B cell (primary cell): ENCODE results near the gene LSMEM2. TPM values are rescaled to one million over a fixed set of nuclear protein-coding genes. Genes with fewer than 3 reads are reported as not detected.

ENCODE experiments used
- ATAC-seq: fragments of 200-7000 bp; cut with Tn5 transposase; one replicate; pipeline ENCODE4 v1.10.0; 2021; ENCODE audit warnings: low read depth, mild to moderate bottlenecking, moderate number of reproducible peaks, moderate library complexity
- CTCF ChIA-PET: fragments of 350-600 bp; sonication (Branson Sonifier 250); formaldehyde crosslinking; loops from one replicate; lab custom pipeline; 2021; ENCODE audit warnings: antibody characterized with exemption, inconsistent platforms; lab: Charles Lee
- POLR2A ChIA-PET: fragments of 350-600 bp; sonication (Branson Sonifier 250); formaldehyde crosslinking; loops from one replicate; lab custom pipeline; 2021; ENCODE audit warnings: antibody characterized with exemption; lab: Charles Lee
- DNase-seq: peaks from one replicate; pipeline ENCODE4 v3.0.0; 2013
- H2AFZ ChIP-seq: 2 replicates; pipeline ENCODE4 v1.6.1; 2012; ENCODE audit warnings: mild to moderate bottlenecking, low read depth, low read length; ENCODE audit not compliant: insufficient read depth, poor library complexity, severe bottlenecking
- H3K27ac ChIP-seq, 2 donors: 1 replicate in 1 of 2; 2 replicates in 1 of 2; pipeline ENCODE4 v1.5.1; 2012 to 2013; ENCODE audit warnings: low read length in 2 of 2, mild to moderate bottlenecking in 2 of 2, moderate library complexity in 1 of 2
- H3K27me3 ChIP-seq, 4 experiments: fragments of 200-600 bp in 1 of 4; sonication (generic) in 1 of 4; replicated peaks in 1 of 4; 1 replicate in 2 of 4; 2 replicates in 2 of 4; pipeline versions ENCODE4 v1.6.1 to v1.7.0; 2013 to 2016; ENCODE audit warnings: low read length in 3 of 4, mild to moderate bottlenecking in 2 of 4, mixed read lengths in 1 of 4, moderate library complexity in 1 of 4; ENCODE audit not compliant: insufficient read depth in 4 of 4, control insufficient read depth in 3 of 4; ENCODE audit errors: control extremely low read depth in 1 of 4
- H3K36me3 ChIP-seq, 2 experiments: replicated peaks in 1 of 2; 1 replicate in 1 of 2; 2 replicates in 1 of 2; pipeline versions ENCODE4 v1.6.1 to v1.7.1; 2013; ENCODE audit warnings: low read length in 1 of 2; ENCODE audit not compliant: insufficient read depth in 2 of 2, control insufficient read depth in 1 of 2; ENCODE audit errors: control extremely low read depth in 1 of 2, extremely low read depth in 1 of 2
- H3K4me1 ChIP-seq, 2 donors: fragments of 200-600 bp in 1 of 2; sonication (generic) in 1 of 2; 1 replicate in 1 of 2; 2 replicates in 1 of 2; pipeline versions ENCODE4 v1.5.1 to v1.6.1; 2013 to 2017; ENCODE audit warnings: low read length in 2 of 2; ENCODE audit not compliant: control insufficient read depth in 2 of 2, insufficient read depth in 2 of 2
- H3K4me2 ChIP-seq: replicated peaks from 2 replicates; pipeline ENCODE3; 2012; ENCODE audit warnings: mild to moderate bottlenecking, low read depth, low read length; ENCODE audit not compliant: poor library complexity, severe bottlenecking
- H3K4me3 ChIP-seq, 5 experiments: fragments of 200-600 bp in 1 of 5; sonication (generic) in 1 of 5; 1 replicate in 3 of 5; 2 replicates in 2 of 5; pipeline versions ENCODE4 v1.5.1 to v1.7.0; 2011 to 2016; ENCODE audit warnings: low read length in 4 of 5, mild to moderate bottlenecking in 4 of 5, low read depth in 2 of 5, control low read depth in 1 of 5, moderate library complexity in 1 of 5; ENCODE audit not compliant: insufficient read depth in 1 of 5; ENCODE audit errors: control extremely low read depth in 1 of 5, extremely low read depth in 1 of 5
- H3K79me2 ChIP-seq: fragments of 200-600 bp; sonication (generic); one replicate; pipeline ENCODE4 v1.6.0; 2016; ENCODE audit warnings: low read length; ENCODE audit not compliant: control insufficient read depth, insufficient read depth
- H3K9ac ChIP-seq: fragments of 200-600 bp; sonication (generic); 2 replicates; pipeline ENCODE4 v1.6.1; 2017; ENCODE audit warnings: mild to moderate bottlenecking, low read length, moderate library complexity
- H3K9me3 ChIP-seq, 3 donors: one replicate each; pipeline versions ENCODE4 v1.6.1 to v1.7.1; 2013; ENCODE audit warnings: low read length in 2 of 3; ENCODE audit not compliant: control insufficient read depth in 2 of 3, insufficient read depth in 1 of 3; ENCODE audit errors: control extremely low read depth in 1 of 3
- H4K20me1 ChIP-seq: 2 replicates; pipeline ENCODE4 v1.6.0; 2012; ENCODE audit warnings: mild to moderate bottlenecking, low read length; ENCODE audit not compliant: insufficient read depth, control insufficient read depth, poor library complexity, severe bottlenecking
- H3K27ac Mint-ChIP-seq: one replicate; pipeline ENCODE4 v1.8.0; 2021; ENCODE audit warnings: mixed read lengths
- H3K27me3 Mint-ChIP-seq: one replicate; pipeline ENCODE4 v1.8.0; 2021; ENCODE audit warnings: mixed read lengths
- H3K4me1 Mint-ChIP-seq: one replicate; pipeline ENCODE4 v1.8.0; 2021; ENCODE audit warnings: mixed read lengths
- H3K4me3 Mint-ChIP-seq: one replicate; pipeline ENCODE4 v1.8.0; 2021; ENCODE audit warnings: mixed read lengths
- H3K9me3 Mint-ChIP-seq: one replicate; pipeline ENCODE4 v1.8.0; 2022; ENCODE audit warnings: mixed read lengths; ENCODE audit not compliant: insufficient read depth
- EZH2 ChIP-seq: IDR thresholded peaks from 2 replicates; pipeline ENCODE4 v1.6.1; 2012; ENCODE audit warnings: borderline replicate concordance, low read depth, mild to moderate bottlenecking, moderate library complexity, low read length; ENCODE audit not compliant: insufficient read depth, poor library complexity, severe bottlenecking
- WGBS: methylation state at CpG from one replicate; pipeline ENCODE4 v1.1.5; 2013; ENCODE audit warnings: missing lambda C conversion rate; ENCODE audit not compliant: insufficient coverage; 5-methylcytosine and 5-hydroxymethylcytosine counted together
- intact Hi-C: fragments of 100-400 bp; cut with micrococcal nuclease; formaldehyde crosslinking; loops from one replicate; pipeline ENCODE4 v1.10.0; 2022
- polyA plus RNA-seq: library from polyadenylated mRNA; depleted of rRNA; stranded (reverse); fragments of >200 nt; gene quantifications from 2 replicates; pipeline ENCODE4 v1.2.3, GENCODE V29; 2012
- total RNA-seq, 2 donors: library from RNA; stranded (reverse); fragments of 120-200 nt in 1 of 2; gene quantifications; 1 replicate in 1 of 2; 2 replicates in 1 of 2; pipeline versions ENCODE4 v1.2.3 to v1.2.4, GENCODE V29; 2013 to 2022
- TF ChIP-seq, protein P1 (sequence below): fragments of 200-600 bp; IDR thresholded peaks from one replicate; pipeline ENCODE4 v1.8.0; 2022; ENCODE audit warnings: antibody characterized with exemption, mild to moderate bottlenecking

LSMEM2 gene
- total and polyA plus RNA-seq, 2 donors (not counting 1 experiment from before 2014, with no cell fraction given), result not detected

DNA sequence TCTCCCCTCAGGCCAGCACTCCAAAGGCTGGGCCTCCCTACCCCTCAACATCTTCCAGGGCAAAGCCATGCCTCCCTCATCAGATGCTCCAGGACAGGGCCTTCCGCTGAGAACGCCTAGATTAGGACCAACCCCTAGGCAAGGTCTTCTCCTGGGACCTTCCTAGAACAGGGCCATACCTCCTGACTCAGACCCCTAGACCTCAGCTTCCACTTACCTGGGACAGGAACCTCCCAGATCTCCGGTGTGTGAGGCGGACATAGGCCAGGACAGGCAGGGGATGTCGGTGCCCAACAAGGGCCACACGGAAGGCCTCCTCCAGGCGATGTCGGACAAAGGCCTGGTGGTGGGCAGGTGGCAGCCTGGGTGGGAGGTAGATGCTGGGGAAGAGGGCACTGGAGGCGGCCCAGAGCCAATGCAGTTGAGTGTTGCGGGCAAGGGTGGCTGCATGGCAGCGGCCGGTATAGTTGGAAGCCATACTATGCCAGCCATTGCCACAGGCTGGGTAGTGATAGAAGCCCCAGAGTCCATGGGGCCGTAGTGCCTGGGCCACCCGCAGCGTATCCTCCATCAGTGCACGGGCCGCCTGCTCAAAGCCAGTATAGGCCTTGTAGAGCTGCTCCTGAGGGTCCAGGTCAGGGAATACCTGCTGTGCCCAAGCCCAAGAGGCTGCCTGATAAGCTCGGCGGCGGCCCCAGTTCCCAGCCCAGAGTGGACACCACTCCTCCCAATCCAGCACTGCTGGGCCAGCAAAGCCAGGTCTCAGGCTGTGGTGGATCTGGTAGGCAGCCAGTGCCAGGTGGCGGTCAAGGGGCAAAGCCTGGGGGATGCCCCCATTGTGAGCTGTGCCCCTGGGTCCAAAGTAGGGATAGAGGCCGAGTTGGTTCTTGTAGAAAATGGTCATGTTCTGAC lies 15.9 kb downstream of the LSMEM2 start:
- Histone ChIP-seq H3K79me2 (peaks cover 27% of the 10 kb centered on the region), H3K36me3 (peaks cover 0 to 11% of the 10 kb centered on the region in 2 experiments), H3K27ac (no peak overlapping the region), H3K9ac (no peak overlapping the region), H4K20me1 (no peaks in the 10 kb centered on the region), H3K9me3 (no peaks in the 10 kb centered on the region), H3K4me1 (peaks cover 21 to 33% of the 10 kb centered on the region in 2 donors), H3K27me3 (no peaks in the 10 kb centered on the region), H3K4me3 (no peak overlapping the region), H2AFZ (no peak overlapping the region), H3K4me2 (no peak overlapping the region)
- over 99% methylated on average over 22 of the region's 22 CpGs for WGBS
- Mint-ChIP-seq H3K27ac (no peak overlapping the region), H3K9me3 (no peaks in the 10 kb centered on the region), H3K4me1 (peaks cover 36% of the 10 kb centered on the region), H3K27me3 (no peaks in the 10 kb centered on the region), H3K4me3 (no peak overlapping the region)
- TF ChIP-seq, protein P1, sequence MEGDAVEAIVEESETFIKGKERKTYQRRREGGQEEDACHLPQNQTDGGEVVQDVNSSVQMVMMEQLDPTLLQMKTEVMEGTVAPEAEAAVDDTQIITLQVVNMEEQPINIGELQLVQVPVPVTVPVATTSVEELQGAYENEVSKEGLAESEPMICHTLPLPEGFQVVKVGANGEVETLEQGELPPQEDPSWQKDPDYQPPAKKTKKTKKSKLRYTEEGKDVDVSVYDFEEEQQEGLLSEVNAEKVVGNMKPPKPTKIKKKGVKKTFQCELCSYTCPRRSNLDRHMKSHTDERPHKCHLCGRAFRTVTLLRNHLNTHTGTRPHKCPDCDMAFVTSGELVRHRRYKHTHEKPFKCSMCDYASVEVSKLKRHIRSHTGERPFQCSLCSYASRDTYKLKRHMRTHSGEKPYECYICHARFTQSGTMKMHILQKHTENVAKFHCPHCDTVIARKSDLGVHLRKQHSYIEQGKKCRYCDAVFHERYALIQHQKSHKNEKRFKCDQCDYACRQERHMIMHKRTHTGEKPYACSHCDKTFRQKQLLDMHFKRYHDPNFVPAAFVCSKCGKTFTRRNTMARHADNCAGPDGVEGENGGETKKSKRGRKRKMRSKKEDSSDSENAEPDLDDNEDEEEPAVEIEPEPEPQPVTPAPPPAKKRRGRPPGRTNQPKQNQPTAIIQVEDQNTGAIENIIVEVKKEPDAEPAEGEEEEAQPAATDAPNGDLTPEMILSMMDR, result no peak
- no peak for TF ChIP-seq EZH2
- CTCF ChIA-PET, result interaction anchor here (0.6 kb wide), 1 partner anchor 31 kb away, joined by 4 read pairs; no protein-coding TSS in a partner anchor
- POLR2A ChIA-PET, result no interaction called here
- DNase-seq (no peak), ATAC-seq (no peak)
- intact Hi-C loops, result loop anchor here (10.0 kb wide), 1 partner anchor 1090 kb away; the partner anchor contains the start of gene MANF
